SK-N-SH (cell line): ENCODE data around the gene CFAP299. TPM values are rescaled to one million over a fixed set of nuclear protein-coding genes. Genes with fewer than 3 reads are reported as not detected.

Source experiments
- CTCF ChIA-PET: fragments of 300-600, 350-600 bp; formaldehyde crosslinking; extraction: SDS; loops from one replicate; lab custom pipeline; 2021; lab: Yijun Ruan, JAX
- POLR2A ChIA-PET: fragments of 350-600 bp; sonication (Branson Sonifier 250); formaldehyde crosslinking; extraction: SDS; loops from one replicate; lab custom pipeline; 2020; ENCODE audit warnings: antibody characterized with exemption, inconsistent platforms; lab: Yijun Ruan, JAX
- DNase-seq: peaks from one replicate; pipeline ENCODE4 v3.0.0; 2012
- H2AFZ ChIP-seq: fragments of 200-600 bp; sonication (generic); 2 replicates; pipeline ENCODE4 v1.8.1; 2016; ENCODE audit warnings: antibody characterized with exemption, mild to moderate bottlenecking, low read depth
- H3F3A ChIP-seq: fragments of 200-600 bp; sonication (generic); replicated peaks from 2 replicates; pipeline ENCODE3; 2016; ENCODE audit warnings: antibody characterized with exemption, mild to moderate bottlenecking; ENCODE audit not compliant: insufficient read depth
- H3K27ac ChIP-seq, 2 experiments: fragments of 200-500 bp in 1 of 2; fragments of 200-600 bp in 1 of 2; sonication (Bioruptor generic) in 1 of 2; sonication (generic), shearing (Covaris generic) in 1 of 2; 2 replicates each; pipeline versions ENCODE4 v1.5.1 to v1.6.1; 2014 to 2016; ENCODE audit warnings: low read depth in 2 of 2, inconsistent platforms in 1 of 2, low read length in 1 of 2, mild to moderate bottlenecking in 1 of 2, mixed read lengths in 1 of 2
- H3K27me3 ChIP-seq: fragments of 200-600 bp; sonication (generic), shearing (Covaris generic); 2 replicates; pipeline ENCODE4 v1.6.1; 2016; ENCODE audit warnings: mixed run types; ENCODE audit not compliant: insufficient read depth
- H3K36me3 ChIP-seq, 2 experiments: fragments of 200-500 bp in 1 of 2; fragments of 200-600 bp in 1 of 2; sonication (Bioruptor generic) in 1 of 2; sonication (generic) in 1 of 2; replicated peaks in 1 of 2; 2 replicates each; pipeline versions ENCODE3 to v1.5.1; 2014 to 2016; ENCODE audit warnings: low read length in 1 of 2, mild to moderate bottlenecking in 1 of 2; ENCODE audit not compliant: insufficient read depth in 2 of 2, control insufficient read depth in 1 of 2
- H3K4me1 ChIP-seq, 2 experiments: fragments of 200-500 bp in 1 of 2; fragments of 200-600 bp in 1 of 2; sonication (Bioruptor generic) in 1 of 2; sonication (generic), shearing (Covaris generic) in 1 of 2; 2 replicates each; pipeline versions ENCODE4 v1.5.1 to v1.6.1; 2014 to 2016; ENCODE audit warnings: low read depth in 1 of 2, low read length in 1 of 2, mixed run types in 1 of 2; ENCODE audit not compliant: insufficient read depth in 2 of 2, control insufficient read depth in 1 of 2
- H3K4me2 ChIP-seq: fragments of 200-600 bp; sonication (generic), shearing (Covaris generic); 2 replicates; pipeline ENCODE4 v1.6.1; 2017; ENCODE audit warnings: mixed run types
- H3K4me3 ChIP-seq, 2 experiments: fragments of 200-500 bp in 1 of 2; fragments of 200-600 bp in 1 of 2; sonication (Bioruptor generic) in 1 of 2; sonication (generic), shearing (Covaris generic) in 1 of 2; 2 replicates each; pipeline versions ENCODE4 v1.5.1 to v1.8.1; 2014 to 2016; ENCODE audit warnings: low read depth in 2 of 2, inconsistent platforms in 1 of 2, low read length in 1 of 2, mild to moderate bottlenecking in 1 of 2, mixed read lengths in 1 of 2, moderate library complexity in 1 of 2
- H3K79me2 ChIP-seq: fragments of 200-600 bp; sonication (generic); 2 replicates; pipeline ENCODE4 v1.8.1; 2017; ENCODE audit warnings: mild to moderate bottlenecking; ENCODE audit not compliant: insufficient read depth
- H3K9ac ChIP-seq: fragments of 200-600 bp; sonication (generic); 2 replicates; pipeline ENCODE4 v1.6.1; 2017; ENCODE audit warnings: mixed run types
- H3K9me2 ChIP-seq: fragments of 200-600 bp; sonication (generic); 2 replicates; pipeline ENCODE4 v1.6.1; 2017; ENCODE audit warnings: mixed run types
- H3K9me3 ChIP-seq: fragments of 200-600 bp; sonication (generic); 2 replicates; pipeline ENCODE4 v1.6.1; 2017; ENCODE audit warnings: mixed run types, mild to moderate bottlenecking, moderate library complexity
- H4K20me1 ChIP-seq: fragments of 200-600 bp; sonication (generic); 2 replicates; pipeline ENCODE4 v1.6.1; 2017; ENCODE audit warnings: mild to moderate bottlenecking, mixed run types; ENCODE audit not compliant: insufficient read depth
- ELF1 ChIP-seq: IDR thresholded peaks from 2 replicates; pipeline ENCODE4 v1.4.0; 2012
- EZH2phosphoT487 ChIP-seq: fragments of 200-600 bp; sonication (generic); IDR thresholded peaks from 2 replicates; pipeline ENCODE4 v1.6.1; 2017; ENCODE audit warnings: low read depth, mixed run types, mild to moderate bottlenecking, antibody characterized with exemption, moderate library complexity, borderline replicate concordance
- FOSL2 ChIP-seq: IDR thresholded peaks from 2 replicates; pipeline ENCODE4 v1.4.0; 2012; ENCODE audit warnings: low read depth, mild to moderate bottlenecking, moderate library complexity, borderline replicate concordance
- FOXM1 ChIP-seq: IDR thresholded peaks from 2 replicates; pipeline ENCODE4 v1.4.0; 2012; ENCODE audit warnings: low read depth, mild to moderate bottlenecking
- GATA2 ChIP-seq: sonication (generic); formaldehyde crosslinking; IDR thresholded peaks from 2 replicates; pipeline ENCODE4 v1.5.0; 2020; ENCODE audit warnings: mild to moderate bottlenecking, missing genetic modification reagents
- JUND ChIP-seq: IDR thresholded peaks from 2 replicates; pipeline ENCODE4 v1.4.0; 2012
- MXI1 ChIP-seq: IDR thresholded peaks from 2 replicates; pipeline ENCODE4 v1.6.1; 2012; ENCODE audit warnings: mild to moderate bottlenecking, low read depth, low read length, improper control_type of control experiment
- NFIC ChIP-seq: IDR thresholded peaks from 2 replicates; pipeline ENCODE4 v1.4.0; 2012; ENCODE audit warnings: borderline replicate concordance
- NRF1 ChIP-seq: IDR thresholded peaks from 2 replicates; pipeline ENCODE4 v1.6.1; 2012; ENCODE audit warnings: low read depth, mild to moderate bottlenecking, low read length
- POLR2AphosphoS5 ChIP-seq: IDR thresholded peaks from 2 replicates; pipeline ENCODE4 v1.6.1; 2012; ENCODE audit warnings: low read depth, low read length
- RFX5 ChIP-seq: IDR thresholded peaks from 2 replicates; pipeline ENCODE4 v1.6.1; 2012; ENCODE audit warnings: mild to moderate bottlenecking, improper control_type of control experiment, low read length
- TAF1 ChIP-seq: IDR thresholded peaks from 2 replicates; pipeline ENCODE4 v1.6.1; 2012; ENCODE audit warnings: low read depth, mild to moderate bottlenecking, low read length, moderate library complexity, borderline replicate concordance
- WGBS: methylation state at CpG from one replicate; pipeline ENCODE4 v1.1.6; 2017; ENCODE audit warnings: low lambda C conversion rate; 5-methylcytosine and 5-hydroxymethylcytosine counted together
- polyA plus RNA-seq, 3 experiments: library from polyadenylated mRNA; depleted of rRNA; stranded (reverse); fragments of >200 nt; gene quantifications; 2 replicates each; pipeline ENCODE4 v1.2.3, GENCODE V29; 2012

Gene CFAP299
- polyA plus RNA-seq, 1 of the 3 experiments (the other 2 are of a cell fraction), result 1.2 TPM

- no peak overlapping the region for H2AFZ ChIP-seq
- H3K79me2 ChIP-seq, result no peaks in the 10 kb centered on the region
- no peaks in the 10 kb centered on the region; the same call in 1 of the 2 replicates for H3K9me2 ChIP-seq
- no peak overlapping the region for H3K4me2 ChIP-seq
- ChIA-PET POLR2A (no interaction called here), CTCF (no interaction called here)
- no peaks in the 10 kb centered on the region for H4K20me1 ChIP-seq
- DNase-seq, result no peak
- WGBS, result 28% methylated on average over 2 of the region's 2 CpGs
- no peaks in the 10 kb centered on the region for H3K27me3 ChIP-seq
- no peak for TF ChIP-seq FOSL2
- TF ChIP-seq MXI1, result no peak
- no peak for TF ChIP-seq RFX5
- no peak for TF ChIP-seq POLR2AphosphoS5
- no peak for TF ChIP-seq EZH2phosphoT487
- TF ChIP-seq GATA2 (CRISPR knock-in tag), result no peak
- no peak for TF ChIP-seq ELF1
- no peak for TF ChIP-seq FOXM1
- no peaks in the 10 kb centered on the region for H3K9me3 ChIP-seq
- no peak overlapping the region for H3K4me3 ChIP-seq
- H3K4me1 ChIP-seq, result no peaks in the 10 kb centered on the region
- peaks cover 4% of the 10 kb centered on the region for H3F3A ChIP-seq
- H3K27ac ChIP-seq, result no peak overlapping the region
- H3K36me3 ChIP-seq, result no peaks in the 10 kb centered on the region
- H3K9ac ChIP-seq, result no peak overlapping the region
Measured at GRCh38 chr4:80424225-80424581, 88.7 kb downstream of the CFAP299 start.

GRCh38 chr4:80425124-80426100 lies 89.9 kb downstream of the CFAP299 start:
- no peak overlapping the region for H3K4me2 ChIP-seq
- H3K9me2 ChIP-seq, result no peaks in the 10 kb centered on the region; the same call in 1 of the 2 replicates
- peaks cover 4% of the 10 kb centered on the region for H3F3A ChIP-seq
- H3K36me3 ChIP-seq, result no peaks in the 10 kb centered on the region
- H3K9me3 ChIP-seq, result no peaks in the 10 kb centered on the region
- H3K79me2 ChIP-seq, result no peaks in the 10 kb centered on the region
- POLR2A ChIA-PET, result no interaction called here
- no peak overlapping the region for H3K4me3 ChIP-seq
- 45% methylated on average over 4 of the region's 4 CpGs for WGBS
- H3K9ac ChIP-seq, result no peak overlapping the region
- no peak for DNase-seq
- CTCF ChIA-PET, result interaction anchor here (0.7 kb wide), 2 partner anchors 830 to 901 kb away, joined by 3 read pairs; no protein-coding TSS in a partner anchor
- no peaks in the 10 kb centered on the region for H3K27me3 ChIP-seq
- no peak overlapping the region for H3K27ac ChIP-seq
- no peaks in the 10 kb centered on the region for H3K4me1 ChIP-seq
- no peak for TF ChIP-seq RFX5
- no peak for TF ChIP-seq NFIC
- no peak for TF ChIP-seq NRF1
- no peak for TF ChIP-seq FOXM1
- TF ChIP-seq POLR2AphosphoS5, result no peak
- no peak for TF ChIP-seq MXI1
- no peak for TF ChIP-seq JUND
- no peak for TF ChIP-seq TAF1
- no peaks in the 10 kb centered on the region for H4K20me1 ChIP-seq
- H2AFZ ChIP-seq, result no peak overlapping the region
